Ascending aorta (tissue), 2 donors: ENCODE results near the gene TFPT. TPM values are rescaled to one million over a fixed set of nuclear protein-coding genes. Genes with fewer than 3 reads are reported as not detected.

Experiments
- DNase-seq, 2 donors: peaks; one replicate each; pipeline ENCODE4 v3.0.0-alpha.2; 2019; ENCODE audit warnings: low spot score in 2 of 2
- H3K27ac ChIP-seq, 2 donors: fragments of 200-600 bp; sonication (generic); one replicate each; pipeline ENCODE4 v1.5.1; 2016 to 2017; ENCODE audit warnings: mild to moderate bottlenecking in 1 of 2
- H3K27me3 ChIP-seq: fragments of 200-600 bp; sonication (generic); one replicate; pipeline ENCODE4 v1.5.1; 2017
- H3K36me3 ChIP-seq, 2 donors: fragments of 200-600 bp; sonication (generic); one replicate each; pipeline ENCODE4 v1.5.1; 2016
- H3K4me1 ChIP-seq, 2 donors: fragments of 200-600 bp; sonication (generic); one replicate each; pipeline ENCODE4 v1.5.1; 2016 to 2017; ENCODE audit warnings: mild to moderate bottlenecking in 1 of 2
- H3K4me3 ChIP-seq, 2 donors: fragments of 200-600 bp; sonication (generic); one replicate each; pipeline ENCODE4 v1.5.1; 2016 to 2017; ENCODE audit warnings: mild to moderate bottlenecking in 1 of 2
- H3K9me3 ChIP-seq, 2 donors: fragments of 200-600 bp; sonication (generic); one replicate each; pipeline ENCODE4 v1.5.1; 2016
- intact Hi-C: fragments of 100-400 bp; cut with DNase I; formaldehyde crosslinking; loops from one replicate; pipeline ENCODE4 v1.15.1; 2023
- total RNA-seq: library from RNA; depleted of rRNA; stranded (reverse); fragments of >200 nt; gene quantifications from one replicate; pipeline ENCODE4 v1.1.0, GENCODE V29; 2016
- TF ChIP-seq, protein P1 (sequence below), 3 experiments: fragments of 200-600 bp in 2 of 3; fragments of 450-650 bp in 1 of 3; sonication (generic) in 2 of 3; IDR thresholded peaks; one replicate each; pipeline ENCODE4 v1.5.1; 2016 to 2019; ENCODE audit warnings: antibody characterized with exemption in 3 of 3, mild to moderate bottlenecking in 1 of 3, moderate library complexity in 1 of 3

Gene TFPT
- total RNA-seq, 1 donor from 2014 or later, result 10.6 TPM

DNA sequence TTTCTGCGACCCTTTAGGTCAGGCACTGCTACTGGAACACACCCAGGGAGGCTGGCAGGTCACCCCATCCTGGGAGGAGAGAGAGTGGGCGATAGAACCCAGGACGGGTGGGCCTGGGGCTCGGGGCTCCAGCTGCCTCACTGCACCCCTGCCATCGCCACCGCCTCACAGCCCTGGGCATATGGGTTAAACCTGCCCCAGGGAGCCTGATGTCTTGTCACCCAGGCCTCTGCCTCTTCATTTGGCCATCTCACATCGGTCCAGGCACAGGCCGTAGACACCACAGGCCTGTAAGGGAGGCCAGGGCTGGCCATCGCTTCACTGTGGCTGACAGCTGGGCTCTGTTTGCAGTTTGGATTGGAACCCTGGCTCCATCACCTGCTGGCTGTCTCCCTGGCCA, 10.3 kb upstream of the TFPT start:
- no peaks in the 10 kb centered on the region for H3K4me1 ChIP-seq
- H3K36me3 ChIP-seq, result peaks cover 77 to 95% of the 10 kb centered on the region in 2 donors
- no peak overlapping the region for H3K4me3 ChIP-seq
- H3K27ac ChIP-seq, result no peak overlapping the region
- DNase-seq, result no peak
- H3K27me3 ChIP-seq, result no peaks in the 10 kb centered on the region
- intact Hi-C loops, result no loop called here
- TF ChIP-seq, protein P1, sequence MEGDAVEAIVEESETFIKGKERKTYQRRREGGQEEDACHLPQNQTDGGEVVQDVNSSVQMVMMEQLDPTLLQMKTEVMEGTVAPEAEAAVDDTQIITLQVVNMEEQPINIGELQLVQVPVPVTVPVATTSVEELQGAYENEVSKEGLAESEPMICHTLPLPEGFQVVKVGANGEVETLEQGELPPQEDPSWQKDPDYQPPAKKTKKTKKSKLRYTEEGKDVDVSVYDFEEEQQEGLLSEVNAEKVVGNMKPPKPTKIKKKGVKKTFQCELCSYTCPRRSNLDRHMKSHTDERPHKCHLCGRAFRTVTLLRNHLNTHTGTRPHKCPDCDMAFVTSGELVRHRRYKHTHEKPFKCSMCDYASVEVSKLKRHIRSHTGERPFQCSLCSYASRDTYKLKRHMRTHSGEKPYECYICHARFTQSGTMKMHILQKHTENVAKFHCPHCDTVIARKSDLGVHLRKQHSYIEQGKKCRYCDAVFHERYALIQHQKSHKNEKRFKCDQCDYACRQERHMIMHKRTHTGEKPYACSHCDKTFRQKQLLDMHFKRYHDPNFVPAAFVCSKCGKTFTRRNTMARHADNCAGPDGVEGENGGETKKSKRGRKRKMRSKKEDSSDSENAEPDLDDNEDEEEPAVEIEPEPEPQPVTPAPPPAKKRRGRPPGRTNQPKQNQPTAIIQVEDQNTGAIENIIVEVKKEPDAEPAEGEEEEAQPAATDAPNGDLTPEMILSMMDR (IDR thresholded peaks at IDR 0.05), result no peak
- no peaks in the 10 kb centered on the region for H3K9me3 ChIP-seq

DNA sequence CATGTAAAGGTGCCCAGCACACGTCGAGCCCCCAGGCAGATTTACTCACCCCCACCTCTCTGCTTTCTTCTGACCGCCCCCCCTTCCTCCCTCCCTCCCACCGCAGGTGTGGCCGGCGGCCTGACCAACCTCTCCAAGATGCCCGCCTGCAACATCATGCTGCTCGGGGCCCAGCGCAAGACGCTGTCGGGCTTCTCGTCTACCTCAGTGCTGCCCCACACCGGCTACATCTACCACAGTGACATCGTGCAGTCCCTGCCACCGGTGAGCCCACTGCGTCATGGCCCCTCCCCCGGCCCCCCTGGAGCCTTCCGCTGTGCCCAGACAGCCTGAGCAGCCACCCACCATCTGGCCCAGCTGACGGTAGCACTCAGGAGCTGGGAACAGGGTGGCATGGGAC, 8.9 kb upstream of the TFPT start:
- intact Hi-C loops, result no loop called here
- TF ChIP-seq, protein P1 (IDR thresholded peaks at IDR 0.05), result no peak
- no peak for DNase-seq
- Histone ChIP-seq H3K27me3 (no peaks in the 10 kb centered on the region), H3K4me1 (no peaks in the 10 kb centered on the region), H3K4me3 (no peak overlapping the region), H3K9me3 (no peaks in the 10 kb centered on the region), H3K36me3 (peaks cover 83 to 96% of the 10 kb centered on the region in 2 donors), H3K27ac (no peak overlapping the region)

DNA sequence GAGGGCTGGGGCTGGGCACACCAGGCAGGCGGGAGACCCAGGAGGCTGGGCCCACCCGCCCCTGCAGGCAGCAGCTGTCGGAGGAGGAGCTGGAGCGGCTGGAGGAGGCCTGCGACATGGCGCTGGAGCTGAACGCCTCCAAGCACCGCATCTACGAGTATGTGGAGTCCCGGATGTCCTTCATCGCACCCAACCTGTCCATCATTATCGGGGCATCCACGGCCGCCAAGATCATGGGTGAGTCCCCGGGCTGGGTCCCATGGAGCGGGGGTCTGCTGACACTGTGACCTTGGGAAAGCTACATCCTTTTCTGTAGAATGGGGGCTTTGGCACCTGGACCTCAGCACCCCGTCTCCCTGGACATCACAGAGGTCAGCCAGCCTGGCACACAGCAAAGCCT, 8.2 kb upstream of the TFPT start:
- Histone ChIP-seq H3K4me1 (no peaks in the 10 kb centered on the region), H3K27ac (no peak overlapping the region), H3K36me3 (peaks cover 76 to 94% of the 10 kb centered on the region in 2 donors), H3K4me3 (no peak overlapping the region), H3K9me3 (no peaks in the 10 kb centered on the region), H3K27me3 (no peaks in the 10 kb centered on the region)
- DNase-seq, result no peak
- TF ChIP-seq, protein P1 (IDR thresholded peaks at IDR 0.05), result no peak
- intact Hi-C loops, result no loop called here

DNA sequence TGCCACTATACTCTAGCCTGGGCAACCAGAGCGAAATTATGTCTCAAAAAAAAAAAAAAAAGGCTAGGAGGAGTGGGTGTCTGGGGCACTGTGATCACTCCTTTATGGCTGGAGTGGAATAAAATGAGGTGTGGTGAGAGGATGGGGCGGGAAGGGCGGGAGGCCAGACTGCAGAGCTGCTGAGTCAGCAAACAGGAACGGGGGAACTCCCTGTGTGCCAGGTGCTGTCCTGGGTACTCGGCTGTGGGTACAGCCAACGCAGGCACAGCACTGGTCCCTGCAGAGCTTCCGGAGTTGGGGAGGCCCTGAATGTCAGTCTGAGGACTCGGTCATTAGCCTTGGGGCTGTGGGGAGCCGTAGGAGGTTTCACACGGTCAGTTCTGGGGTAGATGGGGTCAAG, 5.8 kb upstream of the TFPT start:
- TF ChIP-seq, protein P1 (IDR thresholded peaks at IDR 0.05), result no peak
- Histone ChIP-seq H3K36me3 (peaks cover 64 to 73% of the 10 kb centered on the region in 2 donors), H3K27me3 (no peaks in the 10 kb centered on the region), H3K9me3 (no peaks in the 10 kb centered on the region), H3K4me1 (peaks cover 2 to 8% of the 10 kb centered on the region in 2 donors), H3K27ac (no peak overlapping the region), H3K4me3 (no peak overlapping the region)
- intact Hi-C loops, result no loop called here
- no peak for DNase-seq

DNA sequence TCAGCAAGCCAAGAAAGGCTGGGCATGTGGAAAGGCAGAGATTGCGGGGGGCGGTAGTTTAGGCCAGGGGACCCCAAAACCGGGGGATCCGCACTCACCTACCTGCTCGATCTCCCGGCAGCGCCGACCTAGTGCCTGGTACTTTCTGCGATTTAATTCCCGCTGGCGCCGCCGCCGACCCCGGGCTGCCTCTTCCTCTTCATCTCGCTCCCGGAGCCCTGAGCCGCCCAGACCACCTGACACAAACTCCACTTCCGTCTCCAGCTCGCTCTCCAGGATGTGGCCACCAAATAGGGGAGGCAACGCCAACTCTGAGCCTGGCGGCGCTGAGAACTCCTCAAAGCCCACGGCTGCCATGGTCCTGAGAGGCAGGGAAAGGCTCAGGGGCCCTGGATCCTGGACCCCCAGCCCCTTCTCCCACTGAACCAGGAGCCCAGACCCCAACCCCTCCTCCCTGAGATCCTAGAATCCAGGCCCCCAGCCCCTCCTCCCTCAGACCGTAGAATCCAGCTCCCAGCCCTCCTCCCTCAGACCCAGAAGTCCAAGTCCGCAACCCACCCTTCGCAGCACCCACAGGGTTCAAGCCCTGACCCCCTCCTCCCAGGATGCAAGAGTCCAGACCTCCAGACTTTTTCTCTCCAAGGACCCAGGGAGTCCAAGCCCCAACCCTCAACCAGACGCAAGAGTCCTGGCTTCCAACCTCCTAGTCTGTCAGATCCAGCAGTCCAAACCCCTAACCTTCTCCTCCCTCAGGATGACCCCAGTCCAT, 933 bp downstream of the TFPT start:
- peak overlapping the region; percentile 95 to 96 for H3K4me3 ChIP-seq
- DNase-seq, result peak in 1 of 2 donors; percentile 73
- TF ChIP-seq, protein P1 (IDR thresholded peaks at IDR 0.05), result no peak
- peak overlapping the region; percentile 91 to 94 for H3K27ac ChIP-seq
- intact Hi-C loops, result loop anchor here (1.0 kb wide), 2 partner anchors 12 to 23 kb away; partner anchors contain the start of genes CNOT3 and NDUFA3
- peaks cover 21 to 23% of the 10 kb centered on the region in 2 donors for H3K36me3 ChIP-seq
- peaks cover 12 to 24% of the 10 kb centered on the region in 2 donors for H3K4me1 ChIP-seq
- H3K27me3 ChIP-seq, result no peaks in the 10 kb centered on the region
- no peaks in the 10 kb centered on the region for H3K9me3 ChIP-seq
